GM18907 (cell line): ENCODE measurements around the gene COG5.

Experiments
- ATAC-seq: cut with Tn5 transposase; IDR thresholded peaks from one replicate; pipeline ENCODE4 v1.9.1; 2021; ENCODE audit warnings: mild to moderate bottlenecking, moderate library complexity; ENCODE audit not compliant: unreplicated experiment

Gene COG5

DNA sequence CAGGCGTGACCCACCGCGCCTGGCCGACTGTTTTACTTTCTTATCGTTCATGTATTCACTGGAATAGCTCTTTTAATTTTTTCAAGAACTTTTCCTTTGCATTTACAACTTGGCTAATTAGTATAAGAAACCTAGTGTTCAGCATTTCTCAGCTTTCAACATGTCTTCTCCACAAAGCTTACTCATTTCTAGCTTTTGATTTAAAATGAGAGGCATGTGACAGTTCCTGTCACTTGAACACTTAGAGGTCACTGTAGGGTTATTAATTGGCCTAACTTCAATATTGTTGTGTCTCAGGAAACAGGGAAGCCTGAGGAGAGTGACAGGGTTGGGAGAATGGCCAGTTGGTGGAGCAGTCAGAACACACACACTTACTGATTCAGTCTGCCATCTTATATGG, 218.9 kb downstream of the COG5 start:
- no peak for ATAC-seq

DNA sequence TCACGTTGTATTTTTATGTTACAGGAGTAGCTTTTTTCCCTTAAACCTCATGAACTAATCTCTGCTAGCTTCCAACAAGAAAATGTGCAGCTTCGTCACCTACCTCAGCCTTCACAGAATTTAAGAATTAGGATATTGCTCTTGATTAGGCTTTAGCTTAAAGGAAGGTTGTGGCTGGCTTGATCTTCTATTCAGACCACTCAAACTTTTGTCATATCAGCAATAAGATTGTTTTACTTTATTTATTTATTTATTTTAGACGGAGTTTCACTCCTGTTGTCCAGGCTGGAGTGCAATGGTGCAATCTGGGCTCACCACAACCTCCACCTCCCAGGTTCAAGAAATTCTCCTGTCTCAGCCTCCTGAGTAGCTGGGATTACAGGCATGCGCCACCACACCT, 219.4 kb downstream of the COG5 start:
- no peak for ATAC-seq

DNA sequence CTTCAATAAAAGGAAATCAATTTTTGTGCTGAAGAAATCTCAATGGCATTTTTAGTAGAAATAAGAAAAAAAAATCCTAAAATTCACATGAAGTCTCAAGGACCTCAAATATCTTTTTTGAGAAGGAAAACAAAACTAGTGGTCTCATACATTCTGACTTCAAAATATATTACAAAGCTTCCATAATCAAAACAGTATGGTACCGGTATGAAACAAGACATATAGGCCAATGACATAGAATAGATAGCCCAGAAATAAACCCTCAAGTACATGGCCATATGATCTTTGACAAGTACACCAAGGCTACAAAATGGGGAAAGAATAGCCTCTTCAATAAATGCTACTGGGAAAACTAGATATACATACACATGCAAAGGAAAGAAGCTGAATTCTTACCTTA, 225.6 kb downstream of the COG5 start:
- ATAC-seq: no peak

- no peak for ATAC-seq
Observed at GRCh38 chr7:107332488-107333269, 231.0 kb downstream of the COG5 start.

DNA sequence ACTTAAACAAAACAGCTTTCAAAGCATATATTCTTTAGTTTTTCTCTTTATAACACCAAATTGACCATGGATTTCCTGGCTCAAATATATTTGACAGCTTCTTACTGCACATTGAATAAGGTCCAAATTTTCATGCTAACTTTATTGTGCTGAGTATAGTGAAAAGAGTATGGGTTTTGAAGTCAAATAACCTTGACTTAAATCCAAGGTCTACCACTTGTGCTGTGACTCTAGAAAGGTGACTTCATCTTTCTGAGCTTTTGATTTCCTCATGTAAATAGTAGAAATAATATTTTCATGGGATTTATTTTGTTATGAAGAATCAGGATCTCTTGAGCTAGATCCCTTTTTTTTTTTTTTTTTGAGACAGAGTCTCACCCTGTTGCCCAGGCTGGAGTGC, 233.2 kb downstream of the COG5 start:
- no peak for ATAC-seq

DNA sequence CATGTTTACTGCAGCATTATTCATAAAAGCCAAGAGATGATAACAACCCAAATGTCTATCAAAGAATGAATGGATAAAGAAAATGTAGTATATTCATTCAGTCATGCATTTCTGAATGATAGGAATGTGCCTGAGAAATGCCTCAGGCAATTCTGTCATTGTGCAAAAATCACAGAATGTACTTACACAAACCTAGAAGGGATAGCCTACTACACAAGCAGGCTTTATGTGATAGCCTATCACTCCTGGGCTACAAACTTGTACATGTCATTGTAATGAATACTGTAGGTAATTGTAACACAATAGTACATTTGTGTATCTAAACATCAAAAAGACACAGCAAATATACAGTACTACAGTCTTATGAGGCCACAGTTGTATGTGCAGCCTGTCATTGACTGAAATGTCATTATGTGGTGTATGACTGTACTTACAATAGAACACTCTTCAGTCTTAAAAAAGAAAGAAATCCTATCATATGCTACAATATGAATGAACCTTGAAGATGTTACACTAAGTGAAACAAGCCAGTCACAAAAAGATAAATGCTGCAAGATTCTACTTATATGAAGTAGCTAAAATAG, 235.6 kb downstream of the COG5 start:
- ATAC-seq: no peak

- no peak for ATAC-seq
Observed at GRCh38 chr7:107326061-107326460, 237.7 kb downstream of the COG5 start.

- ATAC-seq: no peak
Observed at GRCh38 chr7:107322015-107322414, 241.7 kb downstream of the COG5 start.

GRCh38 chr7:107321611-107322010, 242.1 kb downstream of the COG5 start:
- no peak for ATAC-seq

DNA sequence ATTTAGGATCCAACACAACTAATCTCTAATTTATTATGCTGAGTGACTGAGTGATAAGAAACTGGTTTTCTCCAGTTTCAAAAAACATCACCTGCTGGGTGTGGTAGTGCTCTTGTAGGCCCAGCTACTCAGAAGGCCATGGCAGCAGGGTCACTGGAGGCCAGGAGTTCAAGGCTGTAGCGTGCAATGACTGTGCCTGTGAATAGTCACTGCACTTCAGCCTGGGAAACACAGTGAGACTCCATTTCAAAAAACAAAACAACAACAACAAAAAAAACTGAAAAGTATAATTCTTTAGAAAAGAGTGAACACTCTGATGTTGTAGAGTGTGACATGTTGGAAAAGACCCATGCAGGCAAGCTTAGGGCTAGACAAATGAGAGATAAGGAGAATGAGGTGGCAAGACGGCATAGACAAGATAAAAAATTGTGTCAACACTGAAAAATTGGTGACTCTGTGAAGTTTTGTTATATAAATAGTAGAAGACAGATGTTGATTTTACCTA, 243.9 kb downstream of the COG5 start:
- ATAC-seq: no peak

GRCh38 chr7:107318523-107319160, 245.1 kb downstream of the COG5 start:
- ATAC-seq: no peak

DNA sequence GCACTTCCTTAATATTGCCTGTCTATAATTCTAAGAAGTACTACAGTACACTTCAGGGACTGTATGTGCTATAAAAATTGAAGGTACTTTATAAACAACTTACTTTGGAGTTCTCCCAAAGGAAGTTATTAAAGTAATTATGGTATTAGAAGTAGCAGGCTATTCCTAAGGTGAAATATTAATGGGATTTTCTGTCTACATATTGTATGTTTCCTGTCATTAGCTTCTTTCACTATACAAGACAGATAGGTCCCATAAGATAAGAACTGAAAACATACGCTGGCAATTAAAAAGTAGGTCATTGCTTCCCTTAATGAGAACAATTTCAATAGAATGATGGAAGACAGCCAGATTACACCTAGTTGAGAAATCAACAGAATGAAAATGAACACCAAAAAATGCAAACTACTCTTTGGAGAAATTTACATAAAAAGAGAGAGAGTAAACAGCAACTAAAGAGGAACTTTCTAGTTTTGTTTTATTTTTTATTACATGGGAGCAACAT, 248.0 kb downstream of the COG5 start:
- no peak for ATAC-seq

- ATAC-seq: no peak
Observed at GRCh38 chr7:107313355-107313754, 250.4 kb downstream of the COG5 start.

DNA sequence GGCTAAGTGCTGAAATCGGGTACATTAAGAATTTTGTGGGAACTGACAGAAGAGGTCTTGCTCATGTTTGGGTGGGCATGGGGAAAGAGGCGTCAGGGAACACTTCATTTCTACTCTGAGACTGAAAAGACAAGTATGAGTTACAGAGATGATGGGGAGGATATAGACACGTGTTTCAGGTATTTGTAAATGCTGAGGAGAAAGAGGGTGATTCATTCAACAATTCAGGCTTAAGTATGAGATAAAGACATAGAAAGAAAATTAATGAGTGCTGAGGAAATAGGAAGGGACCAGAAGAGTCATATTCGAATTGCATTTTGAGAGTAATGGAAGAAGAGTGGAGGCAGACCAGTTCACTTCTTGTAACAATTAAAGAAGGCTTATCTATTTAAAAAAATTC, 251.3 kb downstream of the COG5 start:
- no peak for ATAC-seq

DNA sequence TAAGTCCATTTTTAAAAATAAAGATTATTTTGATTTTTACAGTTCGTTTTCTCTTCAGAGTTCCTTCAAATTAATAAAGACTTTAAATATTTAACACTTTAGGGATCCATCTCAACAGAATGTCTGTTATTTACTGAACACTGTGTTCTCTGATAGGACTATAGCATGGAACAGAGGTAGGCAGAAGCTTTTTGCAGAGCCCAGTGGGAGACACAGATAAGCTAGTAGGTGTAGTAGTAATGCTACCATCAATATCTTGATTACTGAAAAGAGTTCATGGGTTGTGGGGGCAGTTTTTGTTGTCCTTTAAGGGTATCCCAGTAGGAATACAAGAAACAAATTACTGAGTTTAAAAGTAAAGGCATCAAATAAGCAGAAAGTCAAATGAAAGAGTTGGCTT, 254.4 kb downstream of the COG5 start:
- ATAC-seq: no peak

DNA sequence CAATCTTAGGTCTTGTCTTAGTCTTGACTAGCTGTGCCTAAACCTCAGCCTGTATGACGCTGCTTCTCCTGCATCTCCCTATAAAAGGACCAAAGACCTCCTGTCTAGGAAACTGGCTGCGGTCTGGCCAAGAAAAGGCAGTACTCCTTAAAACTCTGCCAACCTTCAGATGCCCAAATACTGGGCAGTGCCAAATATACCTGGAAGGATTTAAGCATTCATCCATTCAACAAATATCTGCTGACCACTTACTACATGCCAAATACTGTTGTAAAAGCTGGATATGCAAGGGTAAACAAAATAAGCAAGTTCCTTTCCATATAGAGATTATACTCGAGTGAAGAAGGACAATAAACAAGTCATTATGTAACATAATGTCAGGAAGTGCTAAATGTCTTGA, 259.1 kb downstream of the COG5 start:
- no peak for ATAC-seq

DNA sequence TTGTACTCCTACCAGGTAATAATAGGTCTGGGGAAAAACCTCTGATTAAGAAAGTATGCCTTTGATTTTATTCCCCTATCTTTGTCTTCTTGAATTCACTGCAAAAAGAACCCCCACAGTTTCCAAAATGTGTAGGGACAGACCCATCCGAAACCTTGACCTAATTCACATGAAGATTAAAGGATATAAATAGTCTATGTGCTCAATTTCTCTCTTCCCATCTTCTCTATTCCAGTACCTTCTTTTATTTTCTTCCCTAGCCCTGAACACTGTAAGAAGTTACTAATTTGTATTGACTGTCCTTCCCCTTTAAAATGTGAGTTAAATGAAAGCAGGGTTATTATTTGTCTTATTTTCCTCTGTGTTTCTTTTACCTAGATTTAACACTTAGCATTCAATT, 259.7 kb downstream of the COG5 start:
- ATAC-seq: no peak

GRCh38 chr7:107302250-107302847, 261.4 kb downstream of the COG5 start:
- no peak for ATAC-seq

DNA sequence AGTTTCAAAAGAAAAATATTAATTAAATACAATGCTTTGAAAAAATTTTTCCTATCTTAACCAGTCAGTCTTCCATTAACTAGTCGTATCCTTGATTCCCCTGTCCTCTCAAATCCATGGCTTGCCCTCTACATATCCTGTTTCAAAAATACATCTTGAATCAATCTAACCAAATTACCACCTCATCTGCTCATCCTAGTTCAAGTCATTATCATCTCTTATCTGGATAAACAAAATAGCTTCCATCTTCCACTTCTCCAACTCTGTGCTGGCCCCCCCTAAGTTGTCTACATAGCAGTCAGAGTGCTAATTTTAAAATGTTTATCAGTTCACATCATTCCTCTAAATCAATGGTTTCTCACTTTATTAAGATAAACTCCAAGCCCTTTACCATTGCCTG, 269.5 kb downstream of the COG5 start:
- no peak for ATAC-seq

- ATAC-seq: no peak
Observed at GRCh38 chr7:107292591-107292990, 271.1 kb downstream of the COG5 start.

- no peak for ATAC-seq
Observed at GRCh38 chr7:107291434-107291833, 272.3 kb downstream of the COG5 start.
